ENCODE results near the gene PLOD3.

Gene PLOD3

GRCh38 chr7:101164071-101164840 is 53.1 kb downstream of the PLOD3 start:
- TF ChIP-seq, protein P1, sequence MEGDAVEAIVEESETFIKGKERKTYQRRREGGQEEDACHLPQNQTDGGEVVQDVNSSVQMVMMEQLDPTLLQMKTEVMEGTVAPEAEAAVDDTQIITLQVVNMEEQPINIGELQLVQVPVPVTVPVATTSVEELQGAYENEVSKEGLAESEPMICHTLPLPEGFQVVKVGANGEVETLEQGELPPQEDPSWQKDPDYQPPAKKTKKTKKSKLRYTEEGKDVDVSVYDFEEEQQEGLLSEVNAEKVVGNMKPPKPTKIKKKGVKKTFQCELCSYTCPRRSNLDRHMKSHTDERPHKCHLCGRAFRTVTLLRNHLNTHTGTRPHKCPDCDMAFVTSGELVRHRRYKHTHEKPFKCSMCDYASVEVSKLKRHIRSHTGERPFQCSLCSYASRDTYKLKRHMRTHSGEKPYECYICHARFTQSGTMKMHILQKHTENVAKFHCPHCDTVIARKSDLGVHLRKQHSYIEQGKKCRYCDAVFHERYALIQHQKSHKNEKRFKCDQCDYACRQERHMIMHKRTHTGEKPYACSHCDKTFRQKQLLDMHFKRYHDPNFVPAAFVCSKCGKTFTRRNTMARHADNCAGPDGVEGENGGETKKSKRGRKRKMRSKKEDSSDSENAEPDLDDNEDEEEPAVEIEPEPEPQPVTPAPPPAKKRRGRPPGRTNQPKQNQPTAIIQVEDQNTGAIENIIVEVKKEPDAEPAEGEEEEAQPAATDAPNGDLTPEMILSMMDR (conservative IDR thresholded peaks at IDR 0.05): no peak
- TF ChIP-seq ZFX (IDR thresholded peaks at IDR 0.05): no peak
- H3K27ac ChIP-seq: peak overlapping the region; percentile 80

DNA sequence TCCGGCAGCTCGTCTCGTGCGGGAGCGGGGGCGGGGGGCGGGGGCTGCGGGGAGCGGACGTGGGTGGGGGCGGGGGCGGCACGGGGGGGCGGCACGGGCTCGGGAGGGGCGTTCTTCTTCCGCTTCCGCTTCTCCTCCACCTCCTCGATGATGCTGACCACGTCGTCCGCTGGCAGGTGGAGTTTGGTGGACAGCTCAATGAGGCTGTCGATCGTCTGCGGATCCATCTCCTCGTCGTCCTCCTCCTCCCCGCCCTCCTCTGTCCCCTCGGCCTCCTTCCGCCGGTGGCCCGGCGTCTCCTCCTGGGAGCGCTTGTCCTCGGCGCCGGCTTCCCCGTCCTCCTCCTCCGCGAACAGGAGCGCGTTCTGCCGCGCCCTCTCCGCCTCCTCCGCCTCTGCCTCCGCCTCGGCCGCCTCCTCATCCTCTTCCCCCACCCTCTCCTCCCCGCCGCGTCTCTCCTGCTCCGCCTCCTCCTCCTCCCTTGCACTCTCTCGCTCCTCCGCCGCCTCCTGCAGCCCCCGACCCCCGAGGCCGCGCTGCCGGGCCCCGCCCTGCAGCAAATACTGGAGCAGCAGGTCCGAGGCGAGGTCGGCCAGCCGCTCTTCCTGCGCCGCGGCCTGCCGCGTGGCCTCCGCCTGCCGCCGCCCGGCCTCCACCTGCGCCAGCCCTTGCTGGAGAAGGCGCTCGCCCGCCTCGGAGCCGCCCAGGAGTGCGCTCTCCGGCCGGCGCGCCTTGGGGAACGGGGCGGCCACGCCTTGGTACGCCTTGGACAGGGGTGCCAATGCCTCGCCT is 53.9 kb downstream of the PLOD3 start:
- peak overlapping the region; percentile 80 for H3K27ac ChIP-seq
- TF ChIP-seq, protein P1 (conservative IDR thresholded peaks at IDR 0.05): no peak
- TF ChIP-seq ZFX (IDR thresholded peaks at IDR 0.05): no peak; the same call in 1 of the 2 replicates

GRCh38 chr7:101162551-101163278 is 54.7 kb downstream of the PLOD3 start:
- peak overlapping the region; percentile 80 for H3K27ac ChIP-seq
- peak; percentile 57; the same call in 1 of the 2 replicates for TF ChIP-seq ZFX (IDR thresholded peaks at IDR 0.05)
- TF ChIP-seq, protein P1 (conservative IDR thresholded peaks at IDR 0.05): no peak

GRCh38 chr7:101161692-101162471 is 55.5 kb downstream of the PLOD3 start:
- H3K27ac ChIP-seq: peak overlapping the region; percentile 80
- TF ChIP-seq, protein P1 (conservative IDR thresholded peaks at IDR 0.05): no peak
- TF ChIP-seq ZFX (IDR thresholded peaks at IDR 0.05): no peak

DNA sequence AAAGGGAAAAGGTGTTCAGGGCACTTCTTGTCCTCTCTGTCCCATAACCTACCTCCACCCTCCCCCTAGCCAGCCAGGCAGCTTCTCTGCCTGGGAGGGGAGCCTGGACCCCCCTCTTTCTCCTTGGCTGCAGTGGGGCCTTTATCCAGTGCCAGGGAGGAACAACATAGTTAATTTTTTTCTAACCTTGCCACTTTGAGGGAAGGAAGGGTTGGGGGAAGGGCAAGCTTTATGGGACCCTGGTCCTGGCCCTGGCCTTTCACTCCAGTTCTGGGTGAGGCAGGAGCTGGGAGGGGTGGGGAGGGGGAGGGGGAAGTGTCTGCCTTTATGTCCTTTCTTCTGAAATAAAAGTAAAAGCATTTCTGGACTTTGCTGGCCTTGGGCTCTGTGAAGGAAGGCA is 56.5 kb downstream of the PLOD3 start:
- H3K27ac ChIP-seq: no peak overlapping the region

More for the DNA sequence above, 56.5 kb downstream of the PLOD3 start:
- TF ChIP-seq ZFX (IDR thresholded peaks at IDR 0.05): no peak
- TF ChIP-seq, protein P1 (conservative IDR thresholded peaks at IDR 0.05): no peak

All from C4-2B (cell line).